ENCODE measurements around the gene ZNF787. TPM values are rescaled to one million over a fixed set of nuclear protein-coding genes. Genes with fewer than 3 reads are reported as not detected.

The ZNF787 gene
- total and polyA plus RNA-seq, 9 donors = 3.0 to 36.8 (median 25.8) TPM

DNA sequence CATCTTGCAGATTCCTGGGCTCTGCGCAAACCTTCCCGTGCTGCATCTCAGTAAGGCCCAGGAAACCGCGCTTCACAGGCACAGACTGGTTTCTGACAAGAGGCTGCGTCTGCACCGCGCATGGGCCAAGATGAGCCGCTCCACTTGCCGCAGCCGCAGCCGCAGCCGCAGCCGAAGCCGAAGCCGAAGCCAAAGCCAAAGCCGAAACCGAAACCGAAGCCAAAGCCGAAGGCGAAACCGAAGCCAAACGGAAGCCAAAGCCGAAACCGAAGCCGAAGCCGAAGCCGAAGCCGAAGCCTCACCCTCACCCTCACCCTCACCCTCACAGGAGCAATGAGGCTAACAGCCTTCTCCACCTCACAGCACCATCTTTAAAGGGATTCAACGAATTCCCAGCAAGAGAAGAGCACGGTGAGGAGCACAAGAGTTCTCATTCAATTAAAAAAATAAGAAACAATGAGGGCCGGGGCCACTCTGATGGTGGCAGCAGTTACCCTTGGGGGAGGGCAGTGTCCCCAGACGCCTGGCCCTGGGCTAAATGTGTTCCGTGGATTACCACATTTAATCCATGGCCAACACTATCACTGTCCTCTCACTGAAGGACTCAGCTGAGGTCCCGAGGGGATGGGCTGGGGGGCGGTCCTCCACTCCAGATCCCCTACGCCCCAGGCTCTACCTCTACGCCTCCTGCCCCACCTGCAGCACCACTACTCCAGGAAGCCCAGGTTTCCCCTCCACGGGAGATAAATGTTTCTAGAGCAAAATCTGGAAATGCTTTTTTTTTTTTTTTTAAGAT, 29.1 kb downstream of the ZNF787 start:
- no peak for DNase-seq
- no peak overlapping the region for H3K4me3 ChIP-seq

DNA sequence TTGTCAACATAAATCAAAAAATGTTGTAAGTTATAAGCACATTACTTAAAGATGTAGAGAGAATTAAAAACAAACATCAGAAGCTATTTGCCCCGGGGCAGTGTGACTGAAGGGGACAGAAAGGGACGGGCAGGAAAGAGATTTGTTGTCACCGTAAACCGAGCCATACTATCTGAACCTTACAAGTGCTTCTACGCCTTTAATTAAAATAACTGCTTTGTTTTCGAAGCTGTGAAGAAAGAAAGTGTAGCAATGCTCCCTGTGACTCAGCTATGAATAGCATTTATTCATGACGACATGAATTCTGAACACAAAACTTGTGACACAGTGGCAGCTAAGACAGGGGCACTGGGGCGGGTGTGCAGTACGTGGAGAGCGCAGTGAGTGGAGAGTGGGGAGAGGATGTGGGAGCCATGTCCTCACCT, 30.0 kb downstream of the ZNF787 start:
- Histone ChIP-seq H3K36me3 (no peaks in the 10 kb centered on the region), H3K27ac (no peak overlapping the region), H3K4me1 (ENCODE audit: insufficient read depth) (no peaks in the 10 kb centered on the region), H3K4me3 (no peak overlapping the region), H3K9me3 (no peaks in the 10 kb centered on the region), H3K27me3 (no peaks in the 10 kb centered on the region)
- TF ChIP-seq EP300 (IDR thresholded peaks at IDR 0.05) (no peak), POLR2A (IDR thresholded peaks at IDR 0.05) (no peak)
- TF ChIP-seq, protein P1, sequence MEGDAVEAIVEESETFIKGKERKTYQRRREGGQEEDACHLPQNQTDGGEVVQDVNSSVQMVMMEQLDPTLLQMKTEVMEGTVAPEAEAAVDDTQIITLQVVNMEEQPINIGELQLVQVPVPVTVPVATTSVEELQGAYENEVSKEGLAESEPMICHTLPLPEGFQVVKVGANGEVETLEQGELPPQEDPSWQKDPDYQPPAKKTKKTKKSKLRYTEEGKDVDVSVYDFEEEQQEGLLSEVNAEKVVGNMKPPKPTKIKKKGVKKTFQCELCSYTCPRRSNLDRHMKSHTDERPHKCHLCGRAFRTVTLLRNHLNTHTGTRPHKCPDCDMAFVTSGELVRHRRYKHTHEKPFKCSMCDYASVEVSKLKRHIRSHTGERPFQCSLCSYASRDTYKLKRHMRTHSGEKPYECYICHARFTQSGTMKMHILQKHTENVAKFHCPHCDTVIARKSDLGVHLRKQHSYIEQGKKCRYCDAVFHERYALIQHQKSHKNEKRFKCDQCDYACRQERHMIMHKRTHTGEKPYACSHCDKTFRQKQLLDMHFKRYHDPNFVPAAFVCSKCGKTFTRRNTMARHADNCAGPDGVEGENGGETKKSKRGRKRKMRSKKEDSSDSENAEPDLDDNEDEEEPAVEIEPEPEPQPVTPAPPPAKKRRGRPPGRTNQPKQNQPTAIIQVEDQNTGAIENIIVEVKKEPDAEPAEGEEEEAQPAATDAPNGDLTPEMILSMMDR (IDR thresholded peaks at IDR 0.05) = no peak
- no peak for DNase-seq
- WGBS, 3 donors = 80 to 84% (median 81%) methylated on average over 10 of the region's 10 CpGs
- intact Hi-C loops (cut with DNase I) = no loop called here

More for the DNA sequence above, 29.1 kb downstream of the ZNF787 start:
- intact Hi-C loops (cut with DNase I) = no loop called here
- H3K4me1 ChIP-seq (ENCODE audit: insufficient read depth) = no peaks in the 10 kb centered on the region
- H3K36me3 ChIP-seq = no peaks in the 10 kb centered on the region
- H3K9me3 ChIP-seq = no peaks in the 10 kb centered on the region
- WGBS, 3 donors = 87 to 94% (median 92%) methylated on average over 38 of the region's 38 CpGs
- H3K27me3 ChIP-seq = no peaks in the 10 kb centered on the region
- TF ChIP-seq, protein P1 (IDR thresholded peaks at IDR 0.05) = no peak
- TF ChIP-seq EP300 (IDR thresholded peaks at IDR 0.05) (no peak), POLR2A (IDR thresholded peaks at IDR 0.05) (no peak)
- H3K27ac ChIP-seq = no peak overlapping the region

DNA sequence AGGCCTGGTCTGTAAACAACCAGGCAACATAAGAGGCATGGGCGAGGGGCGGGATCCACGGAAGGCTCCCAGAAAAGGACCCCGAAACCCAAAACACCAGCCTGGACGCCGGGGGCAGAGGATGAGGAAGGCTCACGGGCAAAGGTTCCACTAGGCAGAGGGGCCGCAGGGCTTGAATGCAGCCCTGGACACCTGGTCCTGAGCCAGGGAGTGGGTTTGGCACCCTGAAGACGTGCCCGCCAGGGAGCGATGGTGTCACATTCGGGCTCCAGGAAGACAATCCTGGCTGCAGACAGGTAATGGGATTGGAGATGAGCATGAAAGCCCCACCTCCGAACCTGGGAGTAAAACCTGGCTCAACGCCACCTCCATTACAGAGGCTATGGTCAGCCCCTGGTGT, 31.8 kb downstream of the ZNF787 start:
- 82 to 90% (median 88%) methylated on average over 14 of the region's 14 CpGs for WGBS, 3 donors
- Histone ChIP-seq H3K36me3 (no peaks in the 10 kb centered on the region), H3K27me3 (no peaks in the 10 kb centered on the region), H3K4me3 (no peak overlapping the region), H3K27ac (no peak overlapping the region), H3K4me1 (ENCODE audit: insufficient read depth) (no peaks in the 10 kb centered on the region), H3K9me3 (no peaks in the 10 kb centered on the region)
- peak in 1 of 5 donors; percentile 17 for DNase-seq
- intact Hi-C loops (cut with DNase I) = loop anchor here in 2 of 4 donors (10.0 kb wide), 1 partner anchor 255 kb away; no protein-coding TSS in a partner anchor
- no peak for TF ChIP-seq EP300 (IDR thresholded peaks at IDR 0.05)
- TF ChIP-seq, protein P1 (IDR thresholded peaks at IDR 0.05) = no peak
- TF ChIP-seq POLR2A (IDR thresholded peaks at IDR 0.05) = no peak

DNA sequence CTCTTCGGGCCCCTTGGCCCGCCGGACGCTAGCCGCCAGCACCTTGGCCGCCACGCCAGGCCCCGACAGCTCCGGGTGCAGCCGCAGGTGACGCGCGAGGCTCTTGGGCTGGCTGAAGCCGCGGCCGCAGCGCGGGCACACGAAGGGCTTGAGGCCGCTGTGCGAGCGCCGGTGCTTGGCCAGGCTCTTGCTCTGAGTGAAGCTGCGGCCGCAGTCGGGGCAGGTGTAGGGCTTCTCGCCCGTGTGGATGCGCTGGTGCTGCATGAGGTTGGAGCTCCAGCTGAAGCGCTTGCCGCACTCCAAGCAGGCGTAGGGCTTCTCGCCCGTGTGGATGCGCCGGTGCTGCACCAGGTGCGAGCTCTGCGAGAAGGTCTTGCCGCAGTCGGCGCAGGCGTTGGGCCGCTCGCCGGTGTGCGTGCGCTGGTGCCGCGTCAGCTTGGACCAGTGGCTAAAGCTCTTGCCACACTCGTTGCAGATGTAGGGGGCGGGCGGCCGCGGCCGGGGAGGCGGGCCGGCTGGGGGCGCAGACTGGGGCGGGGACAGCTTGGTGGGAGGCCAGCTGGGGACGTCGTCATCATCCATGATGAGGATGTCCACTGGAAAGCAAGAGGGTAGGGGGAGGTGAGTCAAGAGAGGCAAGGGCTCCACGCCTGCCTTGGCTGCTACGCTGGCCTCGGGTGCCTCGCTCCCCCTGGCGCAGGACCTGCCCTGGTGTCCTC, 32.4 kb downstream of the ZNF787 start:
- no peaks in the 10 kb centered on the region for H3K27me3 ChIP-seq
- 93% methylated on average over 66 of the region's 66 CpGs for WGBS, 3 donors
- intact Hi-C loops (cut with DNase I) = loop anchor here in 2 of 4 donors (10.0 kb wide), 1 partner anchor 256 kb away; no protein-coding TSS in a partner anchor
- no peak overlapping the region for H3K27ac ChIP-seq
- H3K36me3 ChIP-seq = no peaks in the 10 kb centered on the region
- no peak overlapping the region for H3K4me3 ChIP-seq
- TF ChIP-seq POLR2A (IDR thresholded peaks at IDR 0.05) (no peak), EP300 (IDR thresholded peaks at IDR 0.05) (no peak)
- TF ChIP-seq, protein P1 (IDR thresholded peaks at IDR 0.05) = no peak
- H3K9me3 ChIP-seq = no peaks in the 10 kb centered on the region
- peak in 1 of 5 donors; percentile 20 for DNase-seq
- H3K4me1 ChIP-seq (ENCODE audit: insufficient read depth) = no peaks in the 10 kb centered on the region

All from ovary (tissue), 9 donors.